Activated CD8-positive, alpha-beta T cell treated with anti-CD3 and anti-CD28 coated beads for 36 hours (primary cell): ENCODE results near the gene PHF14. TPM values are rescaled to one million over a fixed set of nuclear protein-coding genes. Genes with fewer than 3 reads are reported as not detected.

Experiments used
- ATAC-seq: fragments of 200-7000 bp; cut with Tn5 transposase; one replicate; pipeline ENCODE4 v1.10.0; 2021; ENCODE audit warnings: mild to moderate bottlenecking, moderate library complexity
- CTCF ChIA-PET: fragments of 350-600 bp; sonication (Branson Sonifier 250); formaldehyde crosslinking; loops from one replicate; lab custom pipeline; 2021; ENCODE audit warnings: antibody characterized with exemption; lab: Charles Lee
- POLR2A ChIA-PET: fragments of 350-600 bp; sonication (Branson Sonifier 250); formaldehyde crosslinking; loops from one replicate; lab custom pipeline; 2021; ENCODE audit warnings: antibody characterized with exemption; lab: Charles Lee
- DNase-seq: peaks from one replicate; pipeline ENCODE4 v3.0.0-alpha.2; 2020
- H3K27ac Mint-ChIP-seq: one replicate; pipeline ENCODE4 v1.8.0; 2021; ENCODE audit warnings: mild to moderate bottlenecking, mixed read lengths
- H3K27me3 Mint-ChIP-seq: one replicate; pipeline ENCODE4 v1.8.0; 2021; ENCODE audit warnings: mixed read lengths
- H3K36me3 Mint-ChIP-seq: one replicate; pipeline ENCODE4 v1.8.0; 2021; ENCODE audit warnings: low read depth, mixed read lengths
- H3K4me1 Mint-ChIP-seq: one replicate; pipeline ENCODE4 v1.8.0; 2021; ENCODE audit warnings: low read depth, mixed read lengths
- H3K4me3 Mint-ChIP-seq: one replicate; pipeline ENCODE4 v1.8.0; 2021; ENCODE audit warnings: mild to moderate bottlenecking, moderate library complexity, mixed read lengths
- H3K9me3 Mint-ChIP-seq: one replicate; pipeline ENCODE4 v1.8.0; 2021; ENCODE audit warnings: mixed read lengths
- intact Hi-C: fragments of 100-400 bp; cut with micrococcal nuclease; formaldehyde crosslinking; loops from one replicate; pipeline ENCODE4 v1.10.0; 2022
- total RNA-seq, 2 experiments: library from RNA; stranded (reverse); gene quantifications; one replicate each; pipeline ENCODE4 v1.2.3, GENCODE V29; 2021
- TF ChIP-seq, protein P1 (sequence below): fragments of 200-600 bp; IDR thresholded peaks from one replicate; pipeline ENCODE4 v1.8.0; 2022; ENCODE audit warnings: antibody characterized with exemption, mild to moderate bottlenecking

Gene PHF14
- total RNA-seq, 2 experiments from 2014 or later, result 36.7 to 38.7 TPM

DNA sequence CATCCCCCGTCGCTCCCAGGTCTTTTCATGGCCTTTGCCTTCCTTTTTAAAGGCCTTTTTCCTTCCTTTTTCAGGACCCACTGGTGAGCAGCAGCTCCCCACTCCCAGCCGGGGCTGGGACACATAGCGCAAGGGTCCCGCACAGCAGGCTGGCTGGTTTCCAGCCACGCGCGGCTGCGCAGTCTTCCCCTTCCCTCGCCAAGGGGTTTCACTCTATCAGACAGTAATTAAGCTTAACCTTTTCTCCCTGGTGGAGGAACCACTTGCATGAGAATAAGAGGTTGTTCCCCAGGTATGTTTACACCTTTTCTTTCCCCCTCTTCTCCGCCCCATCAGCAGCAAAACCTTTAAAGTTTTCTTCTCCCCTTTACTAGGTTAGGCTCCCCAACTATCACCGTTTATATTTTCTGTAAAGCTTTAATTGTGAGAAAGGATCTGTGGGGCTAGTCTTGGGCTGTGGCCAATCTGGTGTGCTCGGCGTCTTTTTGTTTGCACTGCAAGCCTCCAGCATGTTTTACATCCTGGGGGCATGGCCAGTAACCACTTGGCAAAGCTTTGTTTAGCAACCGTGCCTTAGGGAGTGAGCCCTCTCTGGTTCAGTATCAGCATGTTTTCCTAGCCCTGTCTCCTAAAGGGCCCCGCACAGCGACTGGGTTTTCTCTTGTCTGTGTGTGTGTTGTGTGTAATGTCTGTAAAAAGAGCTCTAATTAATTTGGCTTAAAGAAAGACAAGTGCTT lies 219.6 kb downstream of the PHF14 start:
- Mint-ChIP-seq H3K36me3 (no peaks in the 10 kb centered on the region), H3K9me3 (no peaks in the 10 kb centered on the region), H3K27ac (no peak overlapping the region), H3K4me1 (peaks cover 6% of the 10 kb centered on the region), H3K4me3 (peak overlapping the region; percentile 4), H3K27me3 (peaks cover 4% of the 10 kb centered on the region)
- intact Hi-C loops, result no loop called here
- no peak for DNase-seq
- TF ChIP-seq, protein P1, sequence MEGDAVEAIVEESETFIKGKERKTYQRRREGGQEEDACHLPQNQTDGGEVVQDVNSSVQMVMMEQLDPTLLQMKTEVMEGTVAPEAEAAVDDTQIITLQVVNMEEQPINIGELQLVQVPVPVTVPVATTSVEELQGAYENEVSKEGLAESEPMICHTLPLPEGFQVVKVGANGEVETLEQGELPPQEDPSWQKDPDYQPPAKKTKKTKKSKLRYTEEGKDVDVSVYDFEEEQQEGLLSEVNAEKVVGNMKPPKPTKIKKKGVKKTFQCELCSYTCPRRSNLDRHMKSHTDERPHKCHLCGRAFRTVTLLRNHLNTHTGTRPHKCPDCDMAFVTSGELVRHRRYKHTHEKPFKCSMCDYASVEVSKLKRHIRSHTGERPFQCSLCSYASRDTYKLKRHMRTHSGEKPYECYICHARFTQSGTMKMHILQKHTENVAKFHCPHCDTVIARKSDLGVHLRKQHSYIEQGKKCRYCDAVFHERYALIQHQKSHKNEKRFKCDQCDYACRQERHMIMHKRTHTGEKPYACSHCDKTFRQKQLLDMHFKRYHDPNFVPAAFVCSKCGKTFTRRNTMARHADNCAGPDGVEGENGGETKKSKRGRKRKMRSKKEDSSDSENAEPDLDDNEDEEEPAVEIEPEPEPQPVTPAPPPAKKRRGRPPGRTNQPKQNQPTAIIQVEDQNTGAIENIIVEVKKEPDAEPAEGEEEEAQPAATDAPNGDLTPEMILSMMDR, result no peak
- POLR2A ChIA-PET, result no interaction called here
- CTCF ChIA-PET, result interaction anchor here (1.5 kb wide), 1 partner anchor 19 kb away, joined by 4 read pairs; no protein-coding TSS in a partner anchor
- ATAC-seq, result no peak

- POLR2A ChIA-PET, result no interaction called here
- CTCF ChIA-PET, result interaction anchor here (1.5 kb wide), 1 partner anchor 18 kb away, joined by 4 read pairs; no protein-coding TSS in a partner anchor
These were observed 220.2 kb downstream of the PHF14 start for GRCh38 chr7:11193888-11194287.

GRCh38 chr7:11194492-11194891 lies 220.8 kb downstream of the PHF14 start:
- ChIA-PET CTCF (interaction anchor here (1.5 kb wide), 1 partner anchor 17 kb away, joined by 4 read pairs; no protein-coding TSS in a partner anchor), POLR2A (no interaction called here)
- intact Hi-C loops, result no loop called here

More at GRCh38 chr7:11193888-11194287, 220.2 kb downstream of the PHF14 start:
- Mint-ChIP-seq H3K9me3 (no peaks in the 10 kb centered on the region), H3K4me3 (no peak overlapping the region), H3K27me3 (peaks cover 4% of the 10 kb centered on the region), H3K27ac (no peak overlapping the region), H3K36me3 (no peaks in the 10 kb centered on the region), H3K4me1 (peaks cover 6% of the 10 kb centered on the region)
- intact Hi-C loops, result no loop called here
- DNase-seq (no peak), ATAC-seq (no peak)
- TF ChIP-seq, protein P1, result no peak

GRCh38 chr7:11195502-11195901 lies 221.8 kb downstream of the PHF14 start:
- Mint-ChIP-seq H3K4me3 (no peak overlapping the region), H3K27ac (no peak overlapping the region), H3K4me1 (peaks cover 6% of the 10 kb centered on the region), H3K36me3 (no peaks in the 10 kb centered on the region), H3K9me3 (no peaks in the 10 kb centered on the region), H3K27me3 (peaks cover 3% of the 10 kb centered on the region)
- intact Hi-C loops, result no loop called here
- no peak for DNase-seq
- POLR2A ChIA-PET, result no interaction called here
- ATAC-seq, result no peak
- TF ChIP-seq, protein P1, result no peak
- CTCF ChIA-PET, result no interaction called here

More at GRCh38 chr7:11194492-11194891, 220.8 kb downstream of the PHF14 start:
- Mint-ChIP-seq H3K36me3 (no peaks in the 10 kb centered on the region), H3K27ac (no peak overlapping the region), H3K9me3 (no peaks in the 10 kb centered on the region), H3K4me1 (peaks cover 6% of the 10 kb centered on the region), H3K27me3 (peaks cover 3% of the 10 kb centered on the region), H3K4me3 (no peak overlapping the region)
- ATAC-seq, result no peak
- TF ChIP-seq, protein P1, result no peak
- no peak for DNase-seq

GRCh38 chr7:11196143-11196542 lies 222.5 kb downstream of the PHF14 start:
- no peak overlapping the region for H3K4me3 Mint-ChIP-seq
- no peaks in the 10 kb centered on the region for H3K36me3 Mint-ChIP-seq
- peaks cover 3% of the 10 kb centered on the region for H3K27me3 Mint-ChIP-seq
- TF ChIP-seq, protein P1, result no peak
- no peak overlapping the region for H3K27ac Mint-ChIP-seq
- CTCF ChIA-PET, result interaction anchor here (0.6 kb wide), 1 partner anchor 27 kb away, joined by 3 read pairs; no protein-coding TSS in a partner anchor
- no peaks in the 10 kb centered on the region for H3K9me3 Mint-ChIP-seq
- H3K4me1 Mint-ChIP-seq, result peaks cover 6% of the 10 kb centered on the region
- POLR2A ChIA-PET, result no interaction called here
- no peak for ATAC-seq
- DNase-seq, result no peak
- intact Hi-C loops, result no loop called here
